Neural progenitor cell (in vitro differentiated cells): Measurements from ENCODE around the gene TEAD1.

Experiments
- CTCF ChIP-seq: fragments of 200-600 bp; sonication (generic); IDR thresholded peaks from 2 replicates; pipeline ENCODE4 v1.5.1; 2017; ENCODE audit warnings: antibody characterized with exemption, mild to moderate bottlenecking
- EZH2 ChIP-seq: fragments of 200-600 bp; sonication (generic); IDR thresholded peaks from 2 replicates; pipeline ENCODE4 v1.6.1; 2017; ENCODE audit warnings: antibody characterized with exemption, mild to moderate bottlenecking, moderate library complexity

GRCh38 chr11:12695873-12696272 lies 21.7 kb downstream of the TEAD1 start:
- TF ChIP-seq CTCF (no peak), EZH2 (no peak)
